HG03442 (cell line): ENCODE data around the gene PPIA.
"Not testable (repeated sequence)": the region's sequence is repeated elsewhere in the genome, so short reads cannot be mapped to it uniquely, and the experiment has no call there.

Experiments used
- ATAC-seq: cut with Tn5 transposase; IDR thresholded peaks from one replicate; pipeline ENCODE4 v1.9.1; 2021; ENCODE audit warnings: mild to moderate bottlenecking, moderate library complexity; ENCODE audit not compliant: unreplicated experiment

The PPIA gene

DNA sequence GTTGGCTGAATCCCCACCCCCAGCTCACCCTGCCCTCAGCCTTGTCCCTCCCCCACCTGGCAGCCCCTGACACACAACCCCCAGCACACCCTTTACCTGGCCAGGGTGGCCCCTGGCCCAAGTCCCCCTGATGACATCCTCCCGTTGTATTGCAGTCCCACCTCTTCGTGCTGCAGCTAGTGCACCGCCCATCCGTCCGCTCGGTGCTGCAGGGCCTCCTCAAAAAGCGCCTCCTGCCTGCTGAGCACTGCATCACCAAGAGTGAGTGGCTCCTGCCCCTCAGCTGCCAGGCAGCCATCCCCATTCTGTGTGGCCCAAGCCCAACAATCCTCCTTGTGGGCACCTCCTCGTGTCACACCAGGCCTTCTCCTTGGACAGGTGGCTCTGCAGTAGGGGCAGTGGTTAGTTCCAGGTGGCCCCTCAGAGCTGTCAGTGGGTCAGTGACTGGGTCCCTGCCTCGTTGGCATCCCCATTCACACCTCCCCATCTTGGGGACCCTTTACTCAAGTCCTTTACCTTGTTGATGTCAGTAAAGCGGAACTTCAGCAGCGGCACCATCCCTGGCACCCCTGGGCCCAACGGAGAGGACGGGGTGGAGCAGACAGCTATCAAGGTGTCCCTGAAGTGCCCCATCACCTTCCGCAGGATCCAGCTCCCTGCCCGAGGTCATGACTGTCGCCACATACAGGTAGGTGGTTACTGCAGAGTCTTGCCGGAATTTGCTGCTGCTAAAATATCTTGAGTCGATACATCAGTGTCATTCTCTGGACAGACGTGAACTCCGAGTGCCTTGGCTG, 33.6 kb upstream of the PPIA start:
- no peak for ATAC-seq

DNA sequence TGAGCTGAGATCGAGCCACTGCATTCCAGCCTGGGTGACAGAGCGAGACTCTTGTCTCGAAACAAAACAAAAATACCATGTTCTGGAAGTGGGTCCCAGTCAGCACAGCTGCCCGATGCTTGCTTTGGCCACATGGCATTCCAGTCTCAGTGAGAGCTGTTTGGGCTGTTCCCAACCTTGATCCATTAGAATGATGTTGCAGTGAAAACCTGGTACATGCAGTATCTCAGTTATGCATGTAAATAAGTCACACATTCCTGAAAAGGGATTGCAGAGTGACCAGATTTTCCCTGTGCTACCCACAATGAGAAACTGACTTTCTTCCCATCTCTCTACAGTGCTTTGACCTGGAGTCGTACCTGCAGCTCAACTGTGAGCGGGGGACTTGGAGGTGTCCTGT, 32.4 kb upstream of the PPIA start:
- no peak for ATAC-seq

DNA sequence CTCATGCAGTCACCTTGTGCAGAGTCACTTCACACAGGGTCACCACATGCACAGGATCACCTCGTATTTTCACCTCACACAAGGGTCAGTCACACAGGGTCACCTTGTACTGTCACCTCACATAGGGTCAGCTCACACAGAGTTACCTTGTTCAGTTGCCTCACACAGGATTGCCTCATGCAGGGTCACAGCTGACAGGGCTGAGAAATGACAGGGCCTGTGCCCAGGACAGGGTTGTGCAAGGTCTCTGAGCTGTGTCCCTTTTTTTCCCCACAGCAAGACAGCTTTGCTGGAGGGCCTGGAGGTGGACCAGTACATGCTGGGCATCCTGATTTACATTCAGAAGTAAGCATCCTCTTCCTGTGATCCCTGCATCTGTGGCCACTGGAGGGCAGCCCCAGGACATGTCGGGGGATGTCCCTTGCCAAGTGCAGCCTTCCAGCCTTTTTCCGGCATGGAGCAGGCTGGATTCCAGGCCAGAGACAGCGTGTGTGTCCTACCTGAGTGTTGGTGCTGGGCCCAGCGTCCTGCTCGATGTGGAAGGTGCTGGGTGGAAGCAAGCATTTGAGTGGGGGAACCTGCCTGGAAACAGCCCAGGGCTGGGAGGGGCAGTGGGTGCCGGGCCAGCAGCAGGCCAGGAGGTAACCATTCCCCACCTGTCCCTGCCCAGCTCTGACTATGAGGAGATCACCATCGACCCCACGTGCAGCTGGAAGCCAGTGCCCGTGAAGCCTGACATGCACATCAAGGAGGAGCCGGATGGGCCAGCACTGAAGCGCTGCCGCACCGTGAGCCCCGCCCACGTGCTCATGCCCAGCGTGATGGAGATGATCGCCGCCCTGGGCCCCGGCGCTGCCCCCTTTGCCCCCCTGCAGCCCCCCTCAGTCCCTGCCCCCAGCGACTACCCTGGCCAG, 31.6 kb upstream of the PPIA start:
- ATAC-seq: no peak

DNA sequence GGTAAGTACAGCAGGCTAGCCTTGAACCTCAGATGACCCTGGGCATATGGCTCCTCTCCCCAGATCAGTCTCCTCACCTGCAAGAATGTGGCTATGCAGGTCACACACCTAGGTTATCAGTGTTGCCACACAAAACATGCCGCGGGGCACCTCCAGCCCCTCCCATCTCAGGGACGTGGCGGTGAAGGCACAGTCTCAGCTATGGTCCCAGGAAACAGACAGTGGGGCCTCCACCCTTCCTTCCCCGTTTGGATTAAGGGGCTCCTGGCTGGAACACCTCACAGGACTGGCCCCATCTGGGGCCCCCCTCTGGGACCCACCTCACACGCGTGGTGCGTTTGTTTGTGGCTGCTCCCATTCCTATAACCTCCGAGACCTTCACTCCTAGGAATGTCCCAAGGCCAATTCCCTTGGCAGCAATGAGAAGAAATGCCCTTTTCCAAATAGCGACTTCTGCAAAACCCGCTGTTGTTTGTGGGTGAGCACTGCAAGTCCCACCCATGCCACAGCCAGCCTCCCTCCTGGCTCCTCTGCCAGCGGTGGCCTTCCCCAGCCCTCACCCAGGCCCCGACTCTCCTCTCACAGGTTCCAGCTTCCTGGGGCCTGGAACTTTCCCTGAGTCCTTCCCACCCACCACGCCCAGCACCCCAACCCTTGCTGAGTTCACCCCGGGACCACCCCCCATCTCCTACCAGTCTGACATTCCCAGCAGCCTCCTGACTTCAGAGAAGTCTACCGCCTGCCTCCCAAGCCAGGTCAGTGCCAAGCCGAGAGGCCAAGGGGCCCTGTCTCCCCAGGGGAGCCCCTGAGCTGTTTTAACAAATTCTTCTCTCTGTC, 30.7 kb upstream of the PPIA start:
- no peak for ATAC-seq

DNA sequence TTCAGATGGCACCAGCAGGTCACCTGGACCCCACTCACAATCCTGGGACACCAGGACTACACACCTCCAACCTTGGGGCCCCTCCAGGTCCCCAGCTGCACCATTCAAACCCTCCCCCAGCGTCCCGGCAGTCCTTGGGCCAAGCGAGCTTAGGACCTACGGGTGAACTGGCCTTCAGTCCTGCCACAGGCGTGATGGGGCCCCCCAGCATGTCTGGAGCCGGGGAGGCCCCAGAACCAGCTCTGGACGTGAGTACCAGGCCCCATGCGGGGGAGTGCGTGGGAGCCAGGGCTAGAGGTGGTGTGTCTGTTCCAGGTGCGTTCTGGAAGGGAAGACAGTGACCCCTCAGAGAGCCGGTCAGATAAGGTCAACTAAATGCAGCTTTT, 30.1 kb upstream of the PPIA start:
- ATAC-seq: no peak

DNA sequence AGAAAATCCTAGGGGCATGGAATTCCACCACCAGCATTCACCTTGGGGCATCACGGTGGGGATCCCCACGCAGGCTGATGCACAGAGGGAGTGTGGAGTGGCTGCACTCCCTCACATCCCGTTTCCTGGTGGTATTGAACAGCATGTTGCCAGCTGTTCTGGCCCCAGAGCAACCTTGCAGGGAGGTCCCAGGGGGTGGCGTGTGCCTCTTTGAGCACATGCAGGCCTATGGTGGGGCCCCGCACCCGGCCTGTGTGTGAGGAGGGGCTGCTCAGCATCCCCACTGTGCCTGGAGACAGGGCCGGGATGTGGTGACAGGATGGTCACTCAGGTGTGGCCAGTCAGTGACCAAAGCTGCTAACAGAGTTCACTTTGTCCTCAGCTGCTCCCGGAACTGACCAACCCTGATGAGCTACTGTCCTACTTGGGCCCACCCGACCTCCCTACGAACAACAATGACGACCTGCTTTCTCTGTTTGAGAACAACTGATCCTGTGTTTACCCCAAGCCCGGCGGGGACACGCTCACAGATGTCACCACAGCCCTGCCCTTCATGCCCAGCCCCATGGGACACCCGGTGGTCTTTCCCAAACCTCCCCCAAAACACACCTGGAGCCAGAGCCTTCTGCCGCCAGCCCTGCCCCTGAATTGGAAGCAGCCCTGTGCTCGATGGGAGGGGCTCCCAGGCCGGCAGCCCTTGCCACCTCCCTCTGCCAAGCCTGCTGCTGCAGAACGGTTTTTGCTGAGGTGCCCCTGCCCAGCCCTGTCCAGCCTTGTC, 29.2 kb upstream of the PPIA start:
- no peak for ATAC-seq

DNA sequence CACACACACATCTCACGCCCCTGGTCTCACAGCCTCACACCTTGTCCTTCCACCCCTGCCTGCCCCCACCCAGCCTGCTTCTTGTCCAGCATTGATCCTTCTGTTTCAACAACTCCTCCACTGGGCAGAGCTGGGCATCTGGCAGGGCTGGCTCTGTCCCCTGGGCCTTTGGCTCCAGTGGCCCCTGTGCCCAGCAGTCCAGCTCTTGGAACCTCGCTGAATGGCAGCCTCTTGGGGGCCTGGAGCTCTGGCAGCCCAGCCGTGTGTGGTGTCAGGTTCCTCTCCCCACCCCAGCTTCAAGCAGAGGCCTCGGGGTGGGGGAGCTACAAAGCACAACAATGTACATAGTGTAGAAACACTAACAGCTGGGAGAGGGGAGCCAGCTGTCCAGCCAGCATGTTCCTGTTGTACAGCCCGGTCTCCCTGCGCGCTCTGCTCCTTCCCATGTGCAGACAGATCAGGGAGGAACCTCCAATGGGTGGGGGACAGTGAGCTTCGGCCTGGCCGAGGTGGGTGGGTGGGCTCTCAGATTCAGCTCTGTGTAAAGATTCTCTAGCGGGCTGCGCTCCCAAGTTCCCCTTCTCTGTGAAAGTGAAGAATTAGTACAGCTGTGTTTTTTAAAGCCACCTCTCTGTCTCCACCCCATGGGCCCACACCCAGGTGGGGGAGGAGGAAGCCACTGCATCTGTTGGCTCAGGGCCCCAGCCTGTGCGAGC, 28.4 kb upstream of the PPIA start:
- ATAC-seq: no peak

DNA sequence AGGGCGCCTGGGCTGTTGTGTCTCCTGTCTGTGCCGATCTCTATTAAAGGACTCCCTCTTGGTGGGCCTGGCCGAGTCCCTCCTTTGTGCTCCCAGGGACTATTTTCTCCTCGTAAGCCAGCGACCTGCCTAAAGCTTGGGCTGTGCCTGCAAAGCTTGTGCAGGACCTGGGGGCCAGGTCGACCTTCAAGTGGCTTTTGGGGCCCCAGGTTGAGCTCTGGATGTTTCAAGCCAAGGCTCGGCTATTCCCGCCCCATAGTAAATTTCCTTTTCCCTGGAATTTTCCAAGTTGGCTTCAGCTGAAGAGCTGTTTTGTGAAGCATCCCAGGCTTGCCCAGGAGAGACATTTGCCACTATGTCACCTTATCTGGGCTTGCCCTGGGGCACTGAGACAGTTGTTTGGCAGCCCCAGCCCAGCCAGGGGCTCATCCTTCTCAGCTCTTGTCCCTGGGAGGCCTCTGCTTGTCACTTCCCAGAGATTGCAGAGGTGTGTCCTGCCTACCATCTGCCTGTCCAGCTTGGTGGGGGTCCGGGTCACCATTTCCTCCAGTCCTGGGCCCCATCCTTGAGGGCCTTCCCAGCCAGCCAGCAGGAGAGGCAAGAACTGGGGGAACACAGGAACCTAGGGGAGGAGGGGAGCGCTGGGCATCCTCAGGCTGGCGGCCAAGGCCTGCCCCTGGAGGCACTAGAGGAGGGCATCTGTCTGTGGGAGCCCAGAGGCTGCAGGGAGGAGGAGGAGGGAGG, 27.7 kb upstream of the PPIA start:
- no peak for ATAC-seq

DNA sequence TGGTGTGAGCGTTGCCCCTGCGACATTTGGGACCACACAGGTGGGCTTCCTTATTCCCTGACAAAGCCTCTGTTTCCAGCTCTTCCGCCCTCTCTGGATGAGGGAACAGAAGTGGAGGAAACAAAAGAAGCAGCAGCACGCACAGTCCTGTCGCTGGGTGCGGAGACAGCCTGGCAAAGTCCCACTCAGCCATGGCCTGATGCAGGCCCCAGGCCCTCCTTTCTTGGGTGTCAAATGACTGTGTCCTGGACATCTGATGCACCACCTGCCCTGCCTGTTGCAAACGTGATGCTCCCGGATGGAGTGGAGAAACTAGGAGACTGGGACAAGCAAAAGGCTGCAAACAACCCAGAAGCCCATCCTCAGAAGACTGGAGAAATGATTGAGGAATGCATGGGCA, 27.1 kb upstream of the PPIA start:
- no peak for ATAC-seq

DNA sequence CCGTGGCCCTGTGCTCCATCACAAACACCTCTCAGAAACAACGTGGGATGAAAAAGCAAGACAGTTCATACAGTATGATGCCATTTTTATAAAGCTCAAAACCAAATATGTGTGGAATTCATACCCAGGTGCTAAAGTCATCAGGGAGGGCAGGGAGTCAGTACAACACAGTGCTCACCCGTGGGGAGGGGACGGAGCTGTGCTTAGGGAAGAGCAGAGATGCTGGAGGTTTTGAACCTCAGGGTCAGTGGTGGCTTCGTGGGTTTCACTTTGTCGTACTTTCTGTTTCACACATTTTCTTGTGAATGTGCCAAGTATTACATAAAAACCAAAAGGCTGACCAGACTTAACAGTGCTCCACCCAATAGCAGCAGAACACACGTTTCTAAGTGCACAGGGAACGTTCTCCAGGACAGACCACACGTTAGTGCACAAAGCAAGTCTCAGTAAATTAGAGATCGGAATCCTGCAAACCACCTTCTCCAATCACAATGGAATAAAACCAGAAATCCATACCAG, 26.6 kb upstream of the PPIA start:
- ATAC-seq: peak; percentile 65

DNA sequence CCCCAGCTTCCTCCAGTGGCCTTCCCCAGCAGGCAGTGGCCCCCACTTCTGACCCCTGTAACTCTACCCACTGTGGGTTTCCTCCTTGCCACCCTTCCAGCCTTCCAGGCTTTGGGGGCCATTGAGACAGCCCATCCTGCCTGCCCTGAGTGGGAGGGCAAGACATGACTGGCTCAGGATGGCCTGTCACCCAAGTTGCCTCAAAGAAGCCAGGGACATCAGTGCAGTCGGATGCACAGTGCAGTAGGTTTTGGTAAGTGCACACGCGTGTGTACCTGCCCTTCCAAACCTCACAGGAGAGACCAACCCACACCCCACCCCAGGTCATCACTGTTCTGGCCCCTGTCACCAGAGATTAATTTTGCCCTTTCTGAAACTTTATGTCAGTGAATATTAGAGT, 25.1 kb upstream of the PPIA start:
- no peak for ATAC-seq

DNA sequence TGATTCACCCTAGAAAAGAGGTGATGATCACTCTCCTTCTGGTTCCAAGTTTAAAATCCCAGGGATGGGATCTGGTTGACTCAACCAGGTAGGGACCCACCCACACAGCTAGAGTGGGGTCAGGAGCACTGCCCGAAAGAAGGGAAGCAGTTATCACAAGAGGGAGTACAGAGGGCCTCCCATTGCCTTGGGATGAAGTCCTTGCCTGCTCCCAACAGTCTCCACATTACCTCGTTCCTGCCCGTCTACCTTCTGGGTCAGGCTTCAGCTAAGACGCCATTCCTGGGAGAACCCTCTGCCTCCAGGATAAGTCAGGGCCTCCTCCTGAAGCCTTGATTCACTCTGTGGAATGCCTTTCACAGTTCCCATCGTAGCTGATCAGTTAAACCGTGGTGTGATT, 24.0 kb upstream of the PPIA start:
- no peak for ATAC-seq

DNA sequence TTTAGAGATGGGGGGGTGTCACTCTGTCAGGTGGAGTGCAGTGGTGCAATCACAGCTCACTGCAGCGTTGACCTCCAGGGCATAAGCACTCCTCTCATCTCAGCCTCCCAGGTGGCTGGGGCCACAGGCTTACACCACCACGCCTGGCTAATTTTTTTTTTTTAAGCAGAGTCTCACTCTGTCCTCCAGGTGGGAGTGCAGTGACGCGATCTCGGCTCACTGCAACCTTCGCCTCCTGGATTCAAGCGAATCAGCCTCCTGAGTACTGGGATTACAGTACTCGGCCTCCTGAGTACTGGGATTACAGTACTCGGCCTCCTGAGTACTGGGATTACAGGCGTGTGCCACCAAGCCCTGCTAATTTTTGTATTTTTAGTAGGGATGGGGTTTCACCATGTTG, 23.6 kb upstream of the PPIA start:
- ATAC-seq: no peak

DNA sequence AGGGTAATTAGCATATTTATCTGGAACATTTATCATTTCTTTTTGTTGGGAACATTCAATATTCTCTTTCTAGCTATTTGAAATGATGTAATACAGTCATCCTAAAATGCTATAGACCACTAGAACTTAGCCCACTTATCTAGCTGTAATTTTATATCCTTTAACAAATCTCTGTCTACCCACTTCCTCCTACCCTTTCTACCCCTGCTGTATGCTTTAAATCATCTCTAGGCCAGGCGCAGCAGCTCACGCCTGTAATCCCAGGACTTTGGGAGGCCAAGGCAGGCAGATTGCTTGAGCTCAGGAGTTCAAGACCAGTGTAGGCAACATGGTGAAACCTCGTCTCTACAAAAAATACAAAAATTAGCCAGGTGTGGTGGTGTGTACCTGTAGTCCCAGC, 22.0 kb upstream of the PPIA start:
- ATAC-seq: not testable (repeated sequence)

DNA sequence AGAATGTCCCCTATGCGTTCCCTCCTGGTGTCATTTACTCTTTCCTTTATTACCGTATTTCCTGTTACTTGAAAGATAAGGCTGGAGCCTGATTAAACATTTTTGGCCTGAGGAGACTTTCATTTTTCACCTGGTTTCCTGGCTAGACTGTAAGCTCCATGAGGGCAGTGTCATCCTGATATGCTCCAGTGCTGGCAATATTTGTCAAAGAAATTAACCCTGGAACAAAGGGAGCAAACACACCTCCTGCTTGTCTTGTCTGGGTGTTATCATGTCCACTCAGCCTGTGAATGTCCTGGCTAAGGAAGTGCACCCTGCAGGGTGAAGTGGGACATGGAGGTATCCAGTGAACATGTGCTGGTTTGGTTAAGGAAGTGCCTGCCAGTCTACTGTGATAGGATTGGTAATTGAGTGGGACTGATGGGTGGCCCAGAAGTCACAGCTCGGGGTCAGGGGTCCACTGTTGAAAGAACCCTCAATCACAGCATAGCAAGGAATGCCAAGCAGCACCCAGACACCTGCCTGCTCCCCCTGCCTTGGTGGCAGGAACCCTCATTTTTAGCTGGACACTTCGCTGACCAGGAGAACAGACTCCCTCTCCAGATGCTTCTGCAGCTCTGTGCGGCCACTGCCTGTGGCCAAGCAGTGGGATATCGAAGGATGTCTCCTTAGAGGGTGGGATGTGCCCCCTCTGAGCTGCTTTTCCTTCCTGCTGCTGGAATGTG, 20.9 kb upstream of the PPIA start:
- ATAC-seq: no peak

DNA sequence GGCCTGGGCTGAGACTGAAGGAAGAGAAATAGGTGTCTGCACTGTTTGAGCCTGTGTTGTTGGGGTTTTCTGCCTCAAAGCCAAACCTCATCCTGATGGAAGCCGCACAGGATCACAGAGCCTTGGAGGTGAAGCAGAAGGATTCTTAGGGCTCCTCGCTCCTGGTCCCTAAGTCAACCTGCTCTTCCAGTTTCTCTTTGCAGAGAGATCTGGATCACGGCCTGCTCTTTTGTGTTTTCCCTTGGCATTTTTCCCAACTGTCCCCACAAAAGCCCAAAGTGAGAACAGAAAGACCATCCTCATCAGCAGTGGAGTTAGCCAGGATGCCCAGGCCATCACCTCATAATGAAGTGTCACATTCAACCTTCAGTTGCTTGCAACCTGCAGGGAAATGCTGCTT, 20.3 kb upstream of the PPIA start:
- ATAC-seq: no peak

DNA sequence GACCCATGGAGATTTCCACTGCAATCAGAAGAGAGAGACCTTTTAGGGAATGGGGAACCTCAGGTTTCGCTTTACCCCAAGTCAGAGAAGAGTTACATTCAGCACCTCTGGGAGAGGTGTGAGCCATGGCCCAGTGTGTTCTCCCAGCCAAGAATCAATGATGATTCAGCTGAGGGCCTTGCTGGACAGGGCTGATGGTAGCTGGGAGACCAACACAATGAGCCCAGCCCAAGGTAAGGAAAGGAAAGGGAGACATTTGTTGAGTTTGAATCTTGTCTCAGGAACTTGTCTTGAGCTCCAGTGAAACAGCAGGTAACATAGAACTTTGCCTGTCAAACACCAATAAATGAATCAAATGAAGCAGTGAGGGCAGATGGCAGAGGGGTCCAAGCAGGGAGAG, 14.0 kb upstream of the PPIA start:
- ATAC-seq: no peak

DNA sequence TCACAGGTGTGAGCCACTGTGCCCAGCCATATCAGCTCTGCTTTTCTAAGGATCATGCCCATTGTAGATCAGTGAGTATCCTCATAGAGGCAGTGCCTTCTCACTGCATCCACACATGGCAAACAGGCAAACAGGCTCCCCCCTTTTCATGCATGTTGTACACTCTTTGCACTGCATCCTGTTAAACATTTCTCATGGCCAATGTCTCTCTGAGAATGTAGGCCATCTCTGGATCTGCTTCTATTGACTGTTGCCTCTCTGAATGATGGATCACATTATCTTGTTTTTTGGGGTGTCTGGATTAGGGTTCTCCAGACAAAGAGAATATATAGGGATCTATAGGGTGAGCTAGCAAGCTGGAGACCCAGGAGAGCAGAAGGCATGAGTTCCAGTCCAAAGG, 13.1 kb upstream of the PPIA start:
- ATAC-seq: no peak
